Cerebellar cortex (tissue), 1 donor: ENCODE data around the gene EHBP1L1.

Experiments
- DNase-seq: peaks from one replicate; pipeline ENCODE4 v3.0.0-alpha.2; 2015; ENCODE audit warnings: low spot score

EHBP1L1 gene

DNA sequence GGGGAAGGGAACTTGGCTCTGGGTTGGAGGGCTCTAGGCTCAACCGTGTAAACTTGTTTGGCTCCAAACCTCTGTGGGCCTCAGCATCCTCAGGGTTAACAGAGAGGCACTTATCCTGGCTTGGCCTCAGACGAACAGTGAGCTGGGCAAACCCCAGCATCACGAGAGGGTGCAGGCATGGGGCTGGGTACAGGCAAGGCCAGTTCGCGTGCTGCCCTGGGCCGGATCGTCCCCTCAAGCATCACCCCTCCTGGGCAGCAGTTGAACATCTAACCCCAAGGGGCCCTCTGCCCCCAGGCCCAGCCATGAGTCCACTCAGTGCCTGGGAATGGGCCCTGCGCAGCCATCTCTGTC, 1.9 kb downstream of the EHBP1L1 start:
- no peak for DNase-seq

- no peak for DNase-seq
Observed at GRCh38 chr11:65578134-65578533, 2.3 kb downstream of the EHBP1L1 start.

- DNase-seq: no peak
Observed at GRCh38 chr11:65578667-65579066, 2.8 kb downstream of the EHBP1L1 start.

DNA sequence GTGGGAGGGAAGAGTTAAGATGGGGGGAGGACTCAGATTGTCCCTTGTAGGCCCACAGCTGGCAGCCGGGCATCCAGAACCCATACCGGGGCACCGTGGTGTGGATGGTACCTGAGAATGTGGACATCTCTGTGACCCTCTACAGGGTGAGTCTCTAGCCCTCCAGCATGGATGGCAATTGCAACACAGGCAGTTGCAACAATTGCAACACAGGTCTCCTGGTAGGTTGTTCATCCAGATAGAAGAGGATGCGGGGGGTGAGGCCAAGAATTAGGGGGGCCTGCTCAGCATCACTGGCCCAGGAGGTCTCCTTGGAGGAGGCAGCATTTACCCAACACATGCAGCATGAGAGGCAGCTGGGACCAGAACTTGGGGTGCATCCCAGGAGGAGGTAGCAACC, 3.4 kb downstream of the EHBP1L1 start:
- no peak for DNase-seq

DNA sequence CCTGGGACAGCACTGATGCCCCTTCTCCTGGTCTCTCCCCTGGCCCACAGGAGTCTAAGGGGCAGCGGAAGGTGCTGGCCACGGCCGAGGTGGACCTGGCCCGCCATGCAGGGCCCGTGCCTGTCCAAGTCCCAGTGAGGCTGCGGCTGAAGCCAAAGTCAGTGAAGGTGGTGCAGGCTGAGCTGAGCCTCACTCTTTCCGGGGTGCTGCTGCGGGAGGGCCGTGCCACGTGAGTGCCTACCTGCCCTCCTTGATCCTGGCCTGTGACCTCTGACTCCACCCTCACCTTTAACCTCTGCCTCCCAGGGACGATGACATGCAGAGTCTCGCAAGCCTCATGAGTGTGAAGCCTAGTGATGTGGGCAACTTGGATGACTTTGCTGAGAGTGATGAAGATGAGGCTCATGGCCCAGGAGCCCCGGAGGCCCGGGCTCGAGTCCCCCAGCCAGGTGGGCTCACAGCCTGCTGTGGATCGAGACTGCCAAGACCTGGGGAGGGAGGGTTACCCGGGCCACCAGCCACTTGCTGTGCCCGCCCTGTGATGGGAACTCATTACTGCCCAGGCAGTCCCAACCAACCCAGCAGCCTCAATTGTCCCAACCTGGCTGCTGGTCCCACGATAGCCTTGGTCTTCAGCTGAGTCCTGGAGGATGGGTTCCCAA, 4.3 kb downstream of the EHBP1L1 start:
- DNase-seq: no peak

DNA sequence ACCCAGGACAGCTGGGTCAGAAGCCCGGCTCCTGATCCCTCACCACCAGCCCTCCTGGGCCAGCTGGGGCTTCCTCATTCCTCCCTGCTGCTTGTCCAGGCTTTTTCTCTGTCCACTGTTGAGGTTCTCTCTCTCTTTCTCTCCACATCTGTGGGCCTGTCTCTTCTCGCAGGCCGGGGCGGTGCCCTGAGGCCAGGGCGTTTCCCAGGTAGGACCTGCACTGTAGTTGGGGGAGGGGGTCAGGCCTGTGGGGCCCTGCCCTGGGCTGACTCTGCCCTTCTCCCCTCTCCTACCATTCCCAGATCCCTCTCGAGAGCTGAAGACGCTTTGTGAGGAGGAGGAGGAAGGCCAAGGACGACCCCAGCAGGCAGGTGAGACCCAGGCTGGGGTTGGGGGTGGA, 4.9 kb downstream of the EHBP1L1 start:
- no peak for DNase-seq

- DNase-seq: no peak
Observed at GRCh38 chr11:65581928-65582327, 6.1 kb downstream of the EHBP1L1 start.

GRCh38 chr11:65583589-65583988, 7.7 kb downstream of the EHBP1L1 start:
- no peak for DNase-seq

DNA sequence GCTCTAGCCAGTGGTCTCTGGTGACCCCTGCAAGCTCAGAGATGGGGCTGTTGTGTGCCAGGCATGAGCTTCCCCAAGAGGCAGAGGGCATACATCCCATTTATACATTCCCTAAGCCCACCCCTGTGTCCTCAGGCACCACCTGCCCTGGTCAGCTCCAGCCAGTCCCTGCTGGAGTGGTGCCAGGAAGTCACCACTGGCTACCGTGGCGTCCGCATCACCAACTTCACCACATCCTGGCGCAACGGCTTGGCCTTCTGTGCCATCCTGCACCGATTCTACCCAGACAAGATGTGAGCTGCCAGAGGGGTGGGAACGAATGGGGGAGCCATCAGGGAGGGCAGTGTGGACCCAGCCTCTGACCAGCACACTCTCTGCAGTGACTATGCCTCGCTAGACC, 8.3 kb downstream of the EHBP1L1 start:
- no peak for DNase-seq

DNA sequence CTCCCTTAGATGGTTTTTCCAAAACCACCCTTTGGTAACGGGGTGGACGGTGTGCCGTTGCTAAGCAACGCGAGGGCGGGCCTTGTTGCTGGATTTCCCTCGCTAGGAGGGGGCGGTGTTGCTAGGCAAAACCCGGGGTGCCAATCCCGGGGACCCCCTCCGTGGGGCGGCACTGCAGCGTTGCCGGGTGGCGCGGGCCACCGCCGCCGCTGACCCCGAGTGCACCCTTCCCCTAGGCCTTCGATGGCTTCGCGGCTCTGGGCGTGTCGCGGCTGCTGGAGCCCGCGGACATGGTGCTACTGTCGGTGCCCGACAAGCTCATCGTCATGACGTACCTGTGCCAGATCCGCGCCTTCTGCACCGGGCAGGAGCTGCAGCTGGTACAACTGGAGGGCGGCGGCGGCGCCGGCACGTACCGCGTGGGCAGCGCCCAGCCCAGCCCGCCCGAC, 8.9 kb downstream of the EHBP1L1 start:
- peak; percentile 60 for DNase-seq

GRCh38 chr11:65585396-65586246, 9.8 kb downstream of the EHBP1L1 start:
- peak; percentile 23 for DNase-seq

DNA sequence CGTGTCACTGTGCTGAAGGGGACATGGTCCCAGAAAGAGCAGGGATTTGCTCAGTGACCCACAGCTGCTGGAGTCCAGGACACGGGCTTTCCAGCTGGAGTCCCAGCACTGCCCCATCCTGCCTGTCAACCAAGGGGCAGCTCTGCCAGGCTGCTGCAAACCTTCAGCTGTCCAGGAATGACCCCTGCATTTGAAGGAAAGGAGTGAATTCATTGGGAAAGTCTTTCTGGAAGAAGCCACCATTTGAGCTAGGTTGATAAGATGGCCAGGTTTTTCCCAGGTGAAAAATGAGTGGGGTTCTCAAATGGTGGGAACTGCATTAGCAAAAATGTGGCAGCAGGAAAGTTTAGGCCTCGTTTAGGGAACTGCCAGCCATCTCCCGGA, 10.4 kb downstream of the EHBP1L1 start:
- peak; percentile 43 for DNase-seq

- DNase-seq: peak; percentile 92
Observed at GRCh38 chr11:65586676-65587075, 10.8 kb downstream of the EHBP1L1 start.

GRCh38 chr11:65588199-65589054, 12.6 kb downstream of the EHBP1L1 start:
- DNase-seq: peak; percentile 72

DNA sequence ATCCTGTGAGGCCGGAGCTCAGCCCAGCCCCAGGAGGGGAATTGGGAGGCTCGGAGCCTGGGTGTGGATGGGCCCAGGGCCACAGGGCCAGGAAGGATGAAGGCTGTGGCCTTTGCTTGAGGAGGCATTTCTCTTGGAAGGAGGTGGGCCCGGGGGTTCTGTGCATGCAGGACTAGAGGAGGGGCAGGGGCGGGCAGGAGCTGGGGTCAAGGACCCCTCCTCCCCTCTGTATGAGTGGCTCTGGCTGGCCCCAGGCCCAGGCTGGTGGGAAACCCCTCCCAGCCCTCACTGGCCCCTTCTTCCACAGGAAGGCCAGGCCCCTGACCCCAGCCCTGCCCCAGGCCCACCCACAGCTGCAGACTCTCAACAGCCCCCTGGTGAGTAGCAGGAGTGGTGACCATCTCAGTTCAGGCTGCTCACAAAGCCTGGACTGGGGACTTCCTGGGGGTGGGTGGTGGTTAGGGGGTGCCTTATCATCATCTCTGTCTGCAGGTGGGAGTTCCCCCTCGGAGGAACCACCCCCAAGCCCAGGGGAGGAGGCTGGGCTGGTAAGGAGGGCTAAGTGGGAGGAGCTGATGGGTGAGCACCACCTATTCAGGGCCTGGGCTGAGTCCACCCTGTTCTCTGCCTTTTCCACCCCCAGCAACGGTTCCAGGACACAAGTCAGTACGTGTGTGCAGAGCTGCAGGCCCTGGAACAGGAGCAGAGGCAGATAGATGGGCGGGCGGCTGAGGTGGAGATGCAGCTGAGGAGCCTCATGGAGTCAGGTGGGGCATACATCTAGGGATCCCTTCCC, 13.8 kb downstream of the EHBP1L1 start:
- DNase-seq: no peak

DNA sequence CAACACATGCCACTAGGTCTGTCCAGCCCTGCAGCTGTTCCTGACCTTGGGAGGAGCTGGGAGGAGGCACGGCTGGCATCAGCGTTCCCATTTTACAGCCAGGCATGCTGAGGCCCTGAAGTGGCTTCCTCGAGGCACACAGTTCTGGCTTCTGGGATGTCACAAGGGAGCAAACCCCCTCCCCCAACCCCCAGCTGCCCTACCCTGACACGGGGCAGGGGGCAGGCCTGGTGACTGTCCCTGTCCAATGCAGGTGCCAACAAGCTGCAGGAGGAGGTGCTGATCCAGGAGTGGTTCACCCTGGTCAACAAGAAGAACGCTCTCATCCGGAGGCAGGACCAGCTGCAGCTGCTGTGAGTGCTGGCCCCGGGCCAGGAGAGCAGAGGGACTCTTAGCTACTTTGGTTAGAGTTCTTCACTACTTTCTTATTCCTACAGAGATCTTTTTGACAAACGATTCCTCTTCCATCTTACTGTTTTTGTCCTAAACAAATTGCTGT, 14.4 kb downstream of the EHBP1L1 start:
- no peak for DNase-seq

GRCh38 chr11:65591939-65592857, 16.3 kb downstream of the EHBP1L1 start:
- no peak for DNase-seq

DNA sequence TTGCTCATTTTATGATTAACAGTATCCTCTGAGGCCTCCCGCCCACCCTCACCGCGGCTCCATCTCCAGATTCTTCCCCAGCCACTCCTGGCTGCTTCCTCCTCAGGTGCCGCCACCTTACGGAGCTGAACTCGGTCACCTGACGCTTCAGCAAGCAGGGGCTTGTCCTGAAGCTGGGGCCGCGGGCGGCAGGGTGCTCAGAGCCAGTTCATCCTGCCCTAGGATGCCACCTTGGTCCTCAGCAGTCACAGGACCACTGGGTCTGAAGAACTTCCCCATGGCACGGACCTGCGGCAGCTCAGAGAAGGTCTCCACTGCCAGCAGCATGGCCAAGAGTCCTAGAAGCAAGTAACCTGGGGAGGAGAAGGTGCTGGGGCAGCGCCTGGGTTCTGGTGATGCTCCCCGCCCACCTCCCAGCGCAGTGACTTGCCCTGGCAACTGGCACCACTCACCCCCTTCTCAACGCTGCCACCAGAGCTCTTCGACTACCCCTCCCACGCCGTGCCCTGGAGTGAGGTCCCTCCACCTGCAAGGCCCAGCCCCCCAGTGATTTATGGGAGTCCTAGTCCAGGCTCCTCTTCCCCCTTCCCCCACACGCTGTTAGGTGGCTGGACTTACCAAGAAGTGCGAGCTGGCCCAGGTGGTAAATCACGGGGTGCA, 17.1 kb downstream of the EHBP1L1 start:
- DNase-seq: no peak

GRCh38 chr11:65593518-65594414, 17.9 kb downstream of the EHBP1L1 start:
- DNase-seq: peak; percentile 63
